Thyroid gland (tissue), 4 donors: ENCODE measurements around the gene GPN2. TPM values are rescaled to one million over a fixed set of nuclear protein-coding genes. Genes with fewer than 3 reads are reported as not detected.
A peak's percentile ranks its signal among the peaks of the same experiment; 100 is the strongest.
"Not testable (repeated sequence)": the region's sequence is repeated elsewhere in the genome, so short reads cannot be mapped to it uniquely, and the experiment has no call there.

Source experiments
- DNase-seq, 2 donors: peaks; one replicate each; pipeline ENCODE4 v3.0.0-alpha.2; 2019
- H3K27ac ChIP-seq, 3 donors: fragments of 200-600 bp; sonication (generic); 1 replicate in 2 of 3; 2 replicates in 1 of 3; pipeline ENCODE4 v1.5.1; 2016 to 2019; ENCODE audit warnings: mild to moderate bottlenecking in 1 of 3, moderate library complexity in 1 of 3
- H3K27me3 ChIP-seq: fragments of 200-600 bp; sonication (generic); one replicate; pipeline ENCODE4 v1.5.1; 2019
- H3K36me3 ChIP-seq, 2 donors: fragments of 200-600 bp; sonication (generic); one replicate each; pipeline ENCODE4 v1.5.1; 2016 to 2019
- H3K4me1 ChIP-seq, 2 donors: fragments of 200-600 bp; sonication (generic); one replicate each; pipeline ENCODE4 v1.5.1; 2017 to 2019
- H3K4me3 ChIP-seq, 3 donors: fragments of 200-600 bp; sonication (generic); replicated peaks in 1 of 3; 1 replicate in 2 of 3; 2 replicates in 1 of 3; pipeline ENCODE4 v1.5.1; 2016; ENCODE audit warnings: mild to moderate bottlenecking in 1 of 3
- H3K9me3 ChIP-seq: fragments of 200-600 bp; sonication (generic); one replicate; pipeline ENCODE4 v1.5.1; 2017
- POLR2A ChIP-seq, 2 donors: fragments of 450-650 bp; IDR thresholded peaks; one replicate each; pipeline ENCODE4 v1.6.1; 2017; ENCODE audit warnings: antibody characterized with exemption in 2 of 2, mild to moderate bottlenecking in 2 of 2, moderate library complexity in 1 of 2
- WGBS, 2 donors: methylation state at CpG; one replicate each; pipeline ENCODE4 v1.1.5; 2017; 5-methylcytosine and 5-hydroxymethylcytosine counted together
- intact Hi-C: fragments of 100-400 bp; cut with DNase I; formaldehyde crosslinking; loops from one replicate; pipeline ENCODE4 v1.15.1; 2023
- total RNA-seq, 4 donors: library from RNA; depleted of rRNA; stranded (reverse); fragments of >200 nt; gene quantifications; one replicate each; pipeline ENCODE4 v1.2.3, GENCODE V29; 2016
- TF ChIP-seq, protein P1 (sequence below), 6 experiments: fragments of 200-600 bp in 3 of 6; fragments of 450-650 bp in 3 of 6; sonication (generic) in 3 of 6; IDR thresholded peaks; one replicate each; pipeline ENCODE4 v1.5.1; 2016 to 2019; ENCODE audit warnings: antibody characterized with exemption in 6 of 6, mild to moderate bottlenecking in 2 of 6, inconsistent platforms in 1 of 6, moderate library complexity in 1 of 6

GPN2 gene
- total RNA-seq, 4 donors from 2014 or later, result 14.3 to 18.8 (median 16.4) TPM

GRCh38 chr1:26844424-26845196 lies 45.5 kb downstream of the GPN2 start:
- Histone ChIP-seq H3K9me3 (no peaks in the 10 kb centered on the region), H3K4me3 (no peak overlapping the region), H3K36me3 (peaks cover 25 to 55% of the 10 kb centered on the region in 2 donors), H3K4me1 (peaks cover 0 to 13% of the 10 kb centered on the region in 2 donors), H3K27ac (no peak overlapping the region), H3K27me3 (no peaks in the 10 kb centered on the region)
- 83 to 85% methylated on average over 13 of the region's 13 CpGs for WGBS, 2 donors
- TF ChIP-seq, protein P1, sequence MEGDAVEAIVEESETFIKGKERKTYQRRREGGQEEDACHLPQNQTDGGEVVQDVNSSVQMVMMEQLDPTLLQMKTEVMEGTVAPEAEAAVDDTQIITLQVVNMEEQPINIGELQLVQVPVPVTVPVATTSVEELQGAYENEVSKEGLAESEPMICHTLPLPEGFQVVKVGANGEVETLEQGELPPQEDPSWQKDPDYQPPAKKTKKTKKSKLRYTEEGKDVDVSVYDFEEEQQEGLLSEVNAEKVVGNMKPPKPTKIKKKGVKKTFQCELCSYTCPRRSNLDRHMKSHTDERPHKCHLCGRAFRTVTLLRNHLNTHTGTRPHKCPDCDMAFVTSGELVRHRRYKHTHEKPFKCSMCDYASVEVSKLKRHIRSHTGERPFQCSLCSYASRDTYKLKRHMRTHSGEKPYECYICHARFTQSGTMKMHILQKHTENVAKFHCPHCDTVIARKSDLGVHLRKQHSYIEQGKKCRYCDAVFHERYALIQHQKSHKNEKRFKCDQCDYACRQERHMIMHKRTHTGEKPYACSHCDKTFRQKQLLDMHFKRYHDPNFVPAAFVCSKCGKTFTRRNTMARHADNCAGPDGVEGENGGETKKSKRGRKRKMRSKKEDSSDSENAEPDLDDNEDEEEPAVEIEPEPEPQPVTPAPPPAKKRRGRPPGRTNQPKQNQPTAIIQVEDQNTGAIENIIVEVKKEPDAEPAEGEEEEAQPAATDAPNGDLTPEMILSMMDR (IDR thresholded peaks at IDR 0.05), result no peak
- no peak for TF ChIP-seq POLR2A (IDR thresholded peaks at IDR 0.05)
- no peak for DNase-seq
- intact Hi-C loops, result no loop called here

DNA sequence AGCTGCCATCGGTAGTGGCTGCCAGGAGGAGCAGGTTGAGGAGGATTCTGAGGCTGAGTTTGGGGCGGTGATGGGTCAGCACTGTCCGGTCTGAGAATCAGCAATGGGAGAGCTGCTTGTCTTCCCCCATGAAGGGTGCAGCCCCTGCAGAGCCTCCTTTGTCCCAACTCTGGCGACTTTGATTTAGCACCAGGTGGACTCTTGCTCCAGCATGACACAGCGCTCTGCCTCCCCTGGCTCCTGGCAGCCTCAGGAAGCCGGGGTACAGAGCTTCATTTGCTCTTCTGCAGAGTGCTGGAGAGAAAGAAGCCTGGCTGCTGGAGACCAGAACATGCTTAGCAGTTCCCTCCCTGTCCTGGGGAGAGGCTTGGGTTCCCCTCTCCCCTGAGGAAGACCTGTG lies 50.3 kb downstream of the GPN2 start:
- Histone ChIP-seq H3K36me3 (peaks cover 33 to 45% of the 10 kb centered on the region in 2 donors), H3K9me3 (no peaks in the 10 kb centered on the region), H3K27me3 (no peaks in the 10 kb centered on the region), H3K27ac (peak overlapping the region in 1 of 3 donors; percentile 12), H3K4me3 (no peak overlapping the region), H3K4me1 (no peaks in the 10 kb centered on the region)
- 90 to 100% methylated on average over 3 to 6 of the region's 6 CpGs for WGBS, 2 donors
- intact Hi-C loops, result no loop called here
- no peak for DNase-seq
- TF ChIP-seq, protein P1 (IDR thresholded peaks at IDR 0.05), result no peak
- no peak for TF ChIP-seq POLR2A (IDR thresholded peaks at IDR 0.05)

GRCh38 chr1:26839339-26839722 lies 50.8 kb downstream of the GPN2 start:
- no peak for DNase-seq
- H3K4me1 ChIP-seq, result no peaks in the 10 kb centered on the region
- H3K27me3 ChIP-seq, result no peaks in the 10 kb centered on the region
- H3K4me3 ChIP-seq, result no peak overlapping the region
- no peaks in the 10 kb centered on the region for H3K9me3 ChIP-seq
- TF ChIP-seq, protein P1 (IDR thresholded peaks at IDR 0.05), result no peak
- TF ChIP-seq POLR2A (IDR thresholded peaks at IDR 0.05), result no peak
- H3K27ac ChIP-seq, result peak overlapping the region in 1 of 3 donors; percentile 12
- peaks cover 37 to 50% of the 10 kb centered on the region in 2 donors for H3K36me3 ChIP-seq
- intact Hi-C loops, result no loop called here
- WGBS, 2 donors, result 95 to 100% methylated on average over 1 of the region's 1 CpG

DNA sequence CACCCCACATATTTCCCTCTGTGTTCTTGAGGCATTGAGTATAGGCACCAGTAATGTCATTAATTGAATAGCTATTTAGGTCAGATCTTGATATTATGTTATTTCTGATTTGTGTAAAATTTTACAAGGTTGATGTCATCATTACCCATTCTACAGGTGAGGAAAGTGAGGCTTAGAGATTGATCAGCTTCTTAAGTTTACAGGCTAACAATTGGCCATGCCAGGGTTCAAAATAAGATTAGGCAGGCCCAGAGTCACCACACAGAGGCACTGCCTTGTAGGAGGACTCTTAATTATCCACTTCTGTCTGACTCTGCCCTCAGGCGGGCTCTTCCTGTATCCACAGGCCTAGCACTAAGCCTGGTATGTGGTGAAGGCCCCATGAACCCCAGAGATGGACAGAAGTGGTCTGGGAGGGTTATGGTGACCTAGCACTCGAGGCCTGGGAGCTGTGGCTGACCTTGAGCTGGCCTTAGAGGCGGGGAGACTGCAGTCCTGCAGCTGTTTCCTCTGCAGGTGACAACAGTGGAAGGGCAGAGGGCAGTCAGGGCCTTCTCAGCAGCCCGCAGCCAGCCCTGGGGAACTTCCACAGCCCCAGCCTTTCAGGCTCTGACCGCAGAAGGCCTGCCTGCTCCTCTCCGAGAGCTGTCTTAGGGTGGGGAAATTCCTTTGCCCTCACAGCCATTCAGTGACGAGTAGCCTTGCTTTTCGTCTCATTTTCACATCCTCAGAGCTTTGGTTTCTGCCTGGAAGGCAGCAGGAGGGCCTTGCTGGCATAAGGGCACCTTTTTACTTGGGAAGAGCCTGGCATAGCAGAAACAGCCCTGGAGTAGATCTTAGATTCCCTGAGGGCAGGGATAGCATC lies 51.4 kb downstream of the GPN2 start:
- Histone ChIP-seq H3K9me3 (no peaks in the 10 kb centered on the region), H3K27ac (peak overlapping the region in 1 of 3 donors; percentile 12), H3K4me3 (no peak overlapping the region), H3K4me1 (no peaks in the 10 kb centered on the region), H3K36me3 (peaks cover 44 to 54% of the 10 kb centered on the region in 2 donors), H3K27me3 (no peaks in the 10 kb centered on the region)
- no peak for DNase-seq
- intact Hi-C loops, result no loop called here
- WGBS, 2 donors, result 70 to 85% methylated on average over 4 to 8 of the region's 8 CpGs
- TF ChIP-seq POLR2A (IDR thresholded peaks at IDR 0.05), result no peak
- TF ChIP-seq, protein P1 (IDR thresholded peaks at IDR 0.05), result no peak

DNA sequence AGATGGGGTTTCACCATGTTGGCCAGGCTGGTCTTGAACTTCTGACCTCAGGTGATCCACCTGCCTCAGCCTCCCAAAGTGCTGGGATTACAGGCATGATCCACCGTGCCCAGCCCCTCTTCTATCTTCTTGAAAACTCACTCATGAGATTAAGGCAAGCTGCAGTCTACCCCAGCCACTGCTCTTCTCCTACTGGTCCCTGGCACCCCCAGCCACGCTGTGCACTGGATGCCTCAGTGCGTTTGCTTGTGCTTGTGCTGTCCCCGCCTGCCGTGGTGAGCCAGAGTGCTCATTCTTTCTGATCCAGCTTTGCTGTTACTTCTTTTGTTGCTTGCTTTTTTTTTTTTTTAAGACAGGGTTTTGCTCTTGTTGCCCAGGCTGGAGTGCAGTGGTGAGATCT lies 52.4 kb downstream of the GPN2 start:
- H3K4me1 ChIP-seq, H3K4me3 ChIP-seq, intact Hi-C loops, H3K27me3 ChIP-seq, H3K9me3 ChIP-seq, H3K27ac ChIP-seq, DNase-seq: not testable (repeated sequence)
- H3K36me3 ChIP-seq, result peaks cover 47 to 56% of the 10 kb centered on the region in 2 donors
- WGBS, 2 donors, result 89 to 90% methylated on average over 5 of the region's 5 CpGs
